Endometrial microvascular endothelial cells (primary cell): Measurements from ENCODE around the gene DIP2A. TPM values are rescaled to one million over a fixed set of nuclear protein-coding genes. Genes with fewer than 3 reads are reported as not detected.
"Not testable (repeated sequence)": the region's sequence is repeated elsewhere in the genome, so short reads cannot be mapped to it uniquely, and the experiment has no call there.

Experiments
- in situ Hi-C: cut with HindIII; loops from 2 replicates; pipeline ENCODE4 v1.10.0; 2017; ENCODE audit warnings: low sequenced_read_pairs, low pct_unique_long_range_greater_than_20kb; ENCODE audit errors: inconsistent ontology term
- total RNA-seq: library from RNA; depleted of rRNA; stranded (reverse); fragments of >200 nt; gene quantifications from one replicate; pipeline ENCODE4 v1.2.3, GENCODE V29; 2015; ENCODE audit errors: inconsistent ontology term

DIP2A gene
- total RNA-seq, 1 donor from 2014 or later = 28.9 TPM

DNA sequence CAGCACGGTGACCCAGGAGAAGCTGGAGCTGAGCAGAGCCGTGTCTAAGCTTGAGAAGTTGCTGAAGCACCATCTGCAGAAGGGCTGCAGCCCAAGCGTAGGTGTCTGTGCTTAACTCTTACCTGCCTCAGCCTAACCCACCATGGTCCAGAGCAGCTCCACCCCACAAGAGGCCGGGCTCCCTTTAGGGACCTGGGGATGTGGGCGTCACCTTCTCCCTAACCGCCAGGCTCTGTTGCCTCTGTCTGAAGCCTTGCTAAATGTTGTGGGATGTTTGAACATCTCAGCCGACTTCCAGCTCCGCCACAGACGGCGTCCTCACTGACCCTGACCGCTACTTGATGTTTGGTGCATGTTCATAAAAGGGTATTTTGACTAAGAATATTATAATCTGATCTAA lies 20.4 kb upstream of the DIP2A start:
- in situ Hi-C loops = no loop called here

DNA sequence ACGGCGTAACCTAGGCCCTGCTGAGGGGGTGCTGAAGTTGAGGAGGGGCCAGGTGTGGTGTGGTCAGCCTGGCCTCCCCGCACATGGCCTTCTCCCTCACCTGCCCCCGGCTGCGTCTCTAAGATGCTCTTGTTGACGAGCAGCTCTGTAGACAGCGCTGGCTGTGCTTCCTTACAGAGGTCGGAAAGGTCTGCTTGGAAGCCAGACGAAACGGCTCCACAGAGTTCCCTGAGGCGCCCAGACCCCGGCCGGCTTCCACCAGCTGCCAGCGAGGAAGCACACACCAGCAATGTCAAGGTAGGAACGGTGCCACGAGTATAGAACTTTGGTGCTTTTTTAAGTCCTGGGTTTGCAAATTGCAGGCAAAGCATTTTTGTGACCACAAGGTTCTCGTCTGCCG lies 18.8 kb upstream of the DIP2A start:
- in situ Hi-C loops = no loop called here

DNA sequence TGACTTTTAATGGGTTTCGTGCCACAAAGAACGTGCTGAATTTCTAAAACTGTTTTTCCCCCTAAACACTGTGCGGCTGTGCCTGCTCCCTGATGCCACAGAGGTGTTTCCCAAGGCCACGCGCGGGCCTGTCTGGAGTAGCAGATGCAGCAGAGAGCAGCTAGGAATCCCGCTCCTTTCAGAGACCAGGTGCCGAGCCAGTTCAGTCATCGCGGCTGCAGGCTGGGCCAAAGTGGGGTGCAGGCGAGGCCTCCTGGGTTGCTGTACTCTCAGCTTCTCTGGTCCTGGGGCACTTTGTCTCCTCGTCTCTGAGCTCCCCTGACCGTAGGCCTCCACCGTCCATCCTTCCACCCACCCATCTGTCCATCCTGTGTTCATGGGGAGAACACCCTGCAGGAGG lies 17.4 kb upstream of the DIP2A start:
- in situ Hi-C loops = no loop called here

DNA sequence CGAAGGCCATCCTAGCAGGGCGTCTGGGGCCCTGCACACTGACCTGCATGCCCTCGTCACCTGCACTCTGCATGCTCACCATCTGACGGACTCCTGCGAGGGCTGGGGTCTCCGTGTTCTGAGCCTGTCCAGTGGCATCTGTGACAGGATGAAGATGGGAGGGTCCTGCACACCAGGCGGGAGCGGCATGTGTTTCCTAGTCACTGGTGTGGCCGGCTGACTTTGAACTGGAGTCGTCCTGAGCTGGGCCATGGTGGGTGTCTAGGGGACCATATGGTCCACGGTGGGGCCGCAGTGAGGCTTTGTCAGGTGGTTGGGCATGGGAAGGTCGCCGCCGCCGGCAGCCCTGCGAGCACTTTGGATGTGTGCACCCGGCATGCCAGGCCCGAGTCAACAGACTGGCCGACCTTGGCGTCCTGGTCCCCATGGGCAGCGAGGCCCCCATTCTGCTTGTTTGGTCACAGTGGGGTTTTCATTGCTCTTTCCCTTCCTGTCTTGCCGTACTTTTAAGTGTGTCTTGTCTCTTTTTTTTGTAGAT lies 16.7 kb upstream of the DIP2A start:
- in situ Hi-C loops = no loop called here

DNA sequence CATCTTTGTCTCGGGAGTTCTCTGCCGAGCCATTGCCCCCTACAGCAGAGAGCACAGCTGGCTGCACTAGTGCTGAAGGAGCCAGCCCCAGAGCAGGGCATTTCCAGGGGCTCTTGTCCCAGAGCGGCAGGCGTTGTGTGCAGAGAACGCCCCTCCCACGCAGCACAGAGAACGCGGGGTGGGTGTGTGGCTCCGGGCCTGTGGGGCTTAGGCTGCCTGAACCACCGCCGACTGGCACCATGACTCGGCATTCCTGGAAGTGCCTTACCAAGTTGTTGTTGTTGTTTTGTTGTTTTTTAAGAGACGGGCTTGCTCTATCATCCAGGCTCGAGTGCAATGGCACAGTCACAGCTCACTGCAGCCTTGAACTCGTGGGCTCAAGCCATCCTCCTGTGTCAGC lies 15.8 kb upstream of the DIP2A start:
- in situ Hi-C loops = no loop called here

DNA sequence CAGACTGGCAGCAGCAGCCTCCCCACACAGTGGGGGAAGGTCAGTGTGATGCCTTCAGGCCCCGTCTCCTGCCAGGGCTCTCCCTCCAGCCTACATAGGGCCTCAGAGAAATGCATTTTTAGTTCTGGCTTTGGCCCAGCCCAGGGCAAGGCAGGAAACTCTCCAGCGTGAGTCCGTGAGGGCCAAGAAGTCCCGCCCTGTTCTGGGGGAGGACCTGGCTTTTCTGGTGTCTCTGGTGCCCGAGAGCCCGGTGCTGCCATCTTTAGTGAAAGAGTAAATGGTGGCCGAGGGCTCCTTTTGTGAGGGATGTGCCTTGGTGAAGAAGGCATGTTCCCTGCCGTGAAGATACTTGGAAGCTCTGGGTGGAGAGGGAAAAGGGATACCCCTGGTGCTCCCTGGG lies 14.8 kb upstream of the DIP2A start:
- in situ Hi-C loops = no loop called here

DNA sequence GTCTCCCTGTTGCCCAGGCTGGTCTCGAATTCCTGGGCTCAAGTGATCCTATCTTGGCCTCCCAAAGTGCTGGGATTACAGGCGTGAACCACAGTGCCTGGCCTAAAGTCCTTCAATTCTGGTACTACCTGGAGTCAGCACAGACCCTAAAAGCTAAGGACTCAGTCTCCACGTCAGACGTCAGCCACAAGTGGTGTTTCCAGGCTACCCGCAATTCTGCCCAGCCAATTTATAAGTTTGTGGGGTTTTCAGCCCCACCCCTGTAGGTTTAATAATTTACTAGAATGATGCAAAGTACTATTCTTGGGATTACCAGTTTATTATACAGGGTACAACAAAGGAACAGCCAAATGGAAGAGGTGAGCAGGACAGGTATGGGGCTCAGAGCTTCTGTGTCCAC lies 10.6 kb upstream of the DIP2A start:
- in situ Hi-C loops = no loop called here

DNA sequence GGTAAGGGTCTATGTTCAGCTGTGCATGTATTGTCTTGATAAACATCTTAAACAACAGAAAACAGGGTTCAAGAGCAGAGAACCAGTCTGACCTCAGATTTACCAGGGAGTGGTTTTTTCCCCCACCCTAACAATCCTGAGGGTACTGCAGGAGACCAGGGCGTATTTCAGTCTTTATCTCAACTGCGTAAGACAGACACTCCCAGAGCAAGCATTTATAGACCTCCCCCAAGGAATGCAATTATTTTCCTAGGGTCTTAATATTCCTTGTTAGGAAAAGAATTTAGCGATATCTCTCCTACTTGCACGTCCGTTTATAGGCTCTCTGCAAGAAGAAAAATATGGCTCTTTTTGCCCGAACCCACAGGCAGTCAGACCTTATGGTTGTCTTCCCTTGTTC lies 9.8 kb upstream of the DIP2A start:
- in situ Hi-C loops = not testable (repeated sequence)

DNA sequence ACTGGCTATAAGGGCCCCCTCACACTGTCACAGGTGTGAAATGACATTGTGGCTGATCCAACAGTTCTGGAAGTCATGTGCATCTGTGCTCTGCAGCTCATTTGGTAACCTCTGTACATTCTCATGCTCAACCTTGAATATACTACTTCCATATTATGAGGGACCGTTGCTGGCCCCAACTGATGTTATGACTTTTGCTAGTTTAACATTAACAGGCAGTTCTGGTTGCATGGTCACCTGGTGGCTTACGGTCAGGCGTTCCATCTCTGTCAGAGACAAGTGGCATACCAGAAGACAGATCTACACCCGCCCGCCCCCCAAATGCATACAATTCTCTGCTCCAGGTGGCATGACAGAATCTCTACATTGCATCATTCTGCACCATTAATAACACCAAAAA lies 6.0 kb upstream of the DIP2A start:
- in situ Hi-C loops = no loop called here

DNA sequence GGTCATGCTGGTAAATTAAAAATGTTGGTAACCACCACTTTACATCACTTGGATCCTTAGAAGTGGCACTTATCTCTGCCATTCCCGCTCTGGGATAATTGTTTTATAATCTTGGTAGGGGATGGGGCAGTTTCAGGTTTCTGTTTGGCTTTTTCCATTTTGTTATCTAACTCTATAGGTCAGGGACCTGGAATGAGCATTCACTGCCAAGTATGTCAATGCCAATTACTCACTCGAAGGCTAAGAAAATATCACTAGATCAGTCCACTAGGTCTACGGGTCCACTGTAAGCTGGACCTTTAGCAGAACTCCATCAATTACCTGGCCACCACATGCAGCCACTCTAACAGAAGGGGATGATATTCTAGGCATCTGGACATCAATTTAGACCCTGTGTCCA lies 4.5 kb upstream of the DIP2A start:
- in situ Hi-C loops = no loop called here

DNA sequence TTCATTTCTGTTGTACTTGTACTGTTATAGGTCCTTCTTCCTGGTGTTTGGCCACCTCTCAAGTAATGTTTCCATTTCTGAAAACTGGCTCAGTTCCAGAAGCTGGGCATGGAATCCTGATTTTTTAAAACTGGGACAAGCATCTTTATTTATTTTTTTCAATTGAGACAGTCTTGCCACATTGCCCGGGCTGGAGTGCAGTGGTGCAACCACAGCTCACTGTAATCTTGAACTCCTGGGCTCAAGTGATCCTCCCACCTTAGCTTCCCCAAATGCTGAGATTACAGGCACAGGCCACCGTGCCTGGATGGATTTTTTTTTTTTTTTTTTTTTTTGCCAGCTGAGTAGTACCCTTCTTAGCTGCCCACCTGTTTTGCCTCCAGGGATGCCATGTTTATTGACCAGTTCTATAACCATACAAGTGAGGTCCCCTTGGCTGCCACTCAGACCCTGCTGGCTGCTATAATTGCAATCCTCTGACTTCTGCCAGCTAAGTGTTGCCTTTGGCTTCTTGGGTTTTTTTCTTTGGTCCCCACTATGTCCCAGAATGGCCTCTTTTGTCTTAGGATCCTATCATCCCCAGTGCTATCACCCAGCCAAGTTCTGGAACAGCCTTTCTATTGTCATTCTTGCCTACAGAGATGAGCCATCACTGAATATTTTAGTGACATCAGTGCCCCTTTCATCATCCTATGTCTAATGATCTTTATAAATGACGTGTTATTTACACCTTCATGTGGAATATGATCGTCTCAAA lies 3.9 kb upstream of the DIP2A start:
- in situ Hi-C loops = no loop called here

DNA sequence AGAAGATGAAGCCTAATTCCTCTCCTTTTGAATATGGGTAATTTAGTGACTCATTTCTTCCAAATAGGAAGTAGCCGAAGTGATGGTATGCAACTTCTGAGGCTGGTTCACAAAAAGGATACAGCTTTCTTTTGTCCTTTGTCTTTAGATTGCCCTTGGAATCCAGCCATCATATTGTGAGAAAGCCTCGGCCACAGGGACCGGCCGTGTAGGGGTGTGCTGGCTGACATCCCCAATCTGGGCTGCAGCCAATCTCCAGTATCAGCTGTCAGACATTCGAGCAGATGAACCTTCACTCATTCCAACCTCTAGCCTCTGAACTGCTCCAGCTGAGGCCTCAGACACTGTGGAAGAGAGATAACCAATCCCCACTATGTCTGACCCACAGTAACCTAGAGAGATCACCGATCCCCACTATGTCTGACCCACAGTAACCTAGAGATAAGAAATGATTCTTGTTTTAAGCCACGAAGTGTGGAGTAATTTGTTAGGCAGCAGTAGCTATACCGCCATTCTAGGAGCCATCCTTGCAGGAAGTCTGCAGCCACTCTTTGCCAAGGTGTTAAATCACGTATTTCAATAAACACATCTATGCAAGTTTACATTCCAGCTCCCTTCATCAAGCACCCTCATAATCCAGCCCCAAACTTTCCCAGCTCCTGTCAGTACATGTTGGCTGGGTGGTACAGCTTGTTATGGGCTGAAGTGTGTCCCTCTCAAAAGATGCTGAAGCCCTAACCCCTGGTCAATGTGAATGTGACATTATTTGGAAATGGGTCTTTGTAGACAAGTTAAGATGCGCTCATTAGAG lies 2.9 kb upstream of the DIP2A start:
- in situ Hi-C loops = no loop called here

DNA sequence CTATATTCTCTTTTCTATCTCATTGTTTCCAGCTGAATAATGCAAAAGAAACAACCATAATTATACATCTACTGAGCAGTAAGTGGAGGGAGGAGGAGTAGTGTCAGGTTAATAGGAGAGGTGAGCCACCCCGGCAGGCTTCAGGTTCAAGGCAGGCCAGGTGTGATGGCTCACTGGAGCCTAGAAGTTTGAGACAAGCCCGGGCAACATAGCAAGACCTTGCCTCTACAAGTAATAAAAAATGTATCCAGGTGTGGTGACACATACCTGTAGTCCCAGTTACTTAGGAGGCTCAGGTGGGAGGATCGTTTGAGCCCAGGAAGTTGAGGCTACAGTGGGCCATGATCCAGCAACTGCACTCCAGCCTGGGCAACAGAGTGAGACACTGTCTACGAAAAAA lies 1.9 kb upstream of the DIP2A start:
- in situ Hi-C loops = no loop called here

DNA sequence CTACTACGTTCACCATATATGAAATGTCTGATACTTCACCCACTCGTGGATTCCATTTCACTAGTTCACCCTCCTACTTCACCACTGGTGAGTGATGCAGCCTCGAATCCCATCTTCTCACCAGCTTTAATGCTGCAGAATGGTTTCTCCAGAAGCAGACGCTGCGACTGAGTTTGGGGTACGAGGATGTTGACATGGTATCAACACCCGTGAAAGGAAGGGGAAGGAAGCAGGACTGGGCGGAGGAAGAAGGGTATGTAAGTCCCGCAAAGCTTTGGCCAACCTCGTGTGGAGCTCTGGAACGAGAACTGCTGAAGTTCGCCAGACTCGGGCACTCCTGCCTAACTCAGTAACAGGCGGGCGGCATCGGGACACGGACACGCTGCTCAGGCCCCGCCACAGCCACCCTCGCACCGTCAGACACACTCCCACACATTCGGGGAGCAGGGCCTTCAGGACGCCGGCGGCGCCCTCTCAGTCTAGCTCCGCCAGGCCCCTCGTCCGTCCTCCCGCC lies 833 bp upstream of the DIP2A start:
- in situ Hi-C loops = no loop called here

DNA sequence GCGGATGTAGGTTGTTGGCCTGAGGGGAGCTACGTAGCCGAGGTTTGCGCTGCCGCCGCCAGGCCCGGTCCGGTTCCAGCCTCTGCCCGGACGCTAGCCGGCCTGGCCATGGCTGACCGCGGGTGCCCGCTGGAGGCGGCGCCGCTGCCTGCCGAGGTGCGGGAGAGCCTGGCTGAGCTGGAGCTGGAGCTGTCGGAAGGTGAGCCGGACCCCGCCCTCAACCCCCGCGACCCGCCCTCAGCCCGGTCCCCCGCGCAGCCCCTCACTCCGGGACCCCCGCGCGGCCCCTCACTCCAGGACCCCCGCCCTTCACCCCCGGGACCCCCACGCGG lies 299 bp downstream of the DIP2A start:
- in situ Hi-C loops = no loop called here

DNA sequence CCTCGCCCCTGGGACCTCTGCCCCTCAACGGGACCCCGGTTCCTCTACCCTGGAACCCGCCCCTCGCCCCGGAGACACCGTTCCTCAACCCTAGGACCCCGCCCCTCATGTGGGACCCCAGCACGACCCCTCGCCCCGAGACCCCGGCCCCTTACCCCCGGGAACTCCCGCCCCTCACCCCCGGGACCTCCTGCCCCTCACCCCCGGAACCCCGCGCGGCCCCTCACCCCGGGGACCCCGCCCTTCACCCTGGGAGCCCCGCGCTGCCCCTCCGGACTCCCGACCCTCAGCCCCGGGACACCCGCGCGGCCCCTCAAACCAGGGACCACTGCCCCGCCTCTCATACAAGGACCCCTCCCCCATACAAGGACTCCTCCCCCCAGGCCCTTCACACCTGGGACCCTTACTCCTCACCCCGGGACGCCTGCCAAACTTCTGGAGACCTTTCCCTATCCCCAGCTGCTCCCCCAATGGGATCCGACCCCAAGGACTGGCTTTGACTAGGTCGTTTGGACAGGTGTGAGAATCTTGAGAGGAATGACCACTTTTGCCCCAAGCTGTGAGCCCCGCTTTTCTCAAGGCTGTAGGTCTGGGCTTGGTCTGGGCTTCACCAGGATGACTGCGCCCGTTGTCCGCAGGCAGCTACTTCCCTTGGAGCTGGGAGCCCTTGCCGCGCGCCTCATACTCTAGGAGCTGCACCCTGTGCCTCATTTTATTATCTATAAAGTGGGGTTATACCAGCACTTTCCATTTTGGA lies 843 bp downstream of the DIP2A start:
- in situ Hi-C loops = no loop called here

DNA sequence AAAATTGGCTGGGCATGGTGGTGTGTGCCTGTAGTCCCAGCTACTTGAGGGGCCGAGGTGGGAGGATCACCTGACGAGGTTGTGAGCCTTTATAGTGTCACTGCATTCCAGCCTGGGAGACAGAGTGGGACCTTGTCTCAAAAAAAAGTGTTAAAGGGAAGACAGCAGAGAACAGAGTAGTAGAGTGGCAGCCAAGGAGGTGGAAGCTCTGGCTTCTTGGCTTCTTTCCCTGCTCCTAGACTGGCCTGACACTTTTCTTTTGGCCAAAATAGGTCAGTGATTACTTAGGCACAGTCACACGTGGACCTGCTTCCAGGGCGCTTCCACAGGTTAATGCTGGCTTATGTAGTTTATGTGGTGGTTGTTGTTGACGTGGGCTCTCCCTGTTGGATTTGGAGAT lies 3.2 kb downstream of the DIP2A start:
- in situ Hi-C loops = no loop called here

DNA sequence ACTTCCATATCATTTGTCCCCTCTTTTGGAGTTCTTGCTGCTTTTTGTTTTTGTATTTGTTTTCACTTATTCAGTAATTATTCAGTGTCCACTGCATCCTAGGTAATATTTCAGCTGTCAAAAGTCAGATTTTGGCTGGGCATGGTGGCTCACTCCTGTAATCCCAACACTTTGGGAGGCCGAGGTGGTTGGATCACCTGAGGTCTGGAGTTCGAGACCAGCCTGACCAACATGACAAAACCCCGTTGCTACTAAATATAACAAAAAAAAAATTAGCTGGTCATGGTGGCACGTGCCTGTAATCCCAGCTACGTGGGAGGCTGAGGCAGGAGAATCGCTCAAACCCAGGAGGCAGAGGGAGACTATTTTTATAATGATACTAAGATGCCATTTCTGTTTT lies 6.5 kb downstream of the DIP2A start:
- in situ Hi-C loops = not testable (repeated sequence)

DNA sequence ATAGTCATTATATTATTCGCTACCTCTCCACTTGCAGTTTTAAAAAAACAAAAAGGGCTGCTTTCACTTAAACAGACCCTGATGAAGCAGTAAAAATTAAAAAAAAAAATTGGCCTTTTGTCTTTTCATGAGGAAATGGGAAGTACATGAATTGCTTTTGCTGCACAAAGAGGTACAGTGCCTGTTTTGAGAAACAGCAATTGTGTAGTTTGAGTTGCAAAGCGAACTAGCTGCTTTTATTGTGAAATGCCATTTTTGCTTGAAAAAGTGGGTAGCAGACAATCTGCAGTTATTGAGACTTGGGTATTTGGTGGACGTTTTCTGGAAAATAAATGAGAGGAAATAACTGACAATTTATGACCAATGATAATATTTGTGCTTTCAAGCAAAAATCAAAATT lies 7.0 kb downstream of the DIP2A start:
- in situ Hi-C loops = no loop called here
